ENCODE results near the gene IL6ST.

DNA sequence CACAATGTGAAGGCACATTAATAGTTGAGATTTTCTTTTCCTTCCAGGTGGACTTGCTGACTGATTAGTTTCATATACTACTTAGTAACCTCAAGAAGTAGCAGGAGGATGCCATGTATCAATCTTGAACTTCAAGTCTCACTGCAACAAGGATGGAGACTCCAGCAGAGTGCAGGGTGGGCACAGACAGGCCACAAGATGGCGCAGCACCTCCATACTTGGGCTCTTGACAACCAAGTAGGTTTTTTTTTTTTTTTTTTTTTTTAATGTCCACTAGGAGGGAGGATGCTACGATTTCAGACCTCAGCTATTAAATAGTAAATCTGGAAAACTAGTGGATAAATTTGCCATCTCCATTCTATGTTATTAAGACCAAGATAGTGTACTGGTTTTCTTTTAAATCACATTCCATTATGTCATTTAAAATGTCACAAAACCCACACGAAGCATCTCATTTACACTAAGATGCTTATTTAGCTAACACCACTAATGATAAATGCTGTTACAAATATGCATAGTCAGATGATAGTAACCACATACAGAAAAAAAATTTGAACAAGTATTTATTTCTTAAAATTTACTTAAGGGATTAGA lies 58.6 kb downstream of the IL6ST start:
- peak; percentile 42 to 84 (median 72) for TF ChIP-seq CTCF (IDR thresholded peaks at IDR 0.05)
- TF ChIP-seq POLR2A (IDR thresholded peaks at IDR 0.05) = no peak
